Esophagus muscularis mucosa (tissue), 4 donors: ENCODE data around the gene HELZ. TPM values are rescaled to one million over a fixed set of nuclear protein-coding genes. Genes with fewer than 3 reads are reported as not detected.

Experiments
- DNase-seq: peaks from one replicate; pipeline ENCODE4 v3.0.0-alpha.2; 2017; ENCODE audit errors: extremely low spot score
- H3K27ac ChIP-seq, 4 donors: fragments of 200-600 bp; sonication (generic); replicated peaks in 1 of 4; 1 replicate in 3 of 4; 2 replicates in 1 of 4; pipeline ENCODE4 v1.5.1; 2016 to 2019; ENCODE audit warnings: mild to moderate bottlenecking in 1 of 4
- H3K27me3 ChIP-seq, 4 donors: fragments of 200-600 bp; sonication (generic); one replicate each; pipeline versions ENCODE4 v1.5.1 to v1.6.0; 2016 to 2019
- H3K36me3 ChIP-seq, 4 donors: fragments of 200-600 bp; sonication (generic); one replicate each; pipeline ENCODE4 v1.5.1; 2016 to 2019
- H3K4me1 ChIP-seq, 4 donors: fragments of 200-600 bp; sonication (generic); one replicate each; pipeline ENCODE4 v1.5.1; 2016 to 2019
- H3K4me3 ChIP-seq, 4 donors: fragments of 200-600 bp; sonication (generic); 1 replicate in 2 of 4; 2 replicates in 2 of 4; pipeline ENCODE4 v1.5.1; 2016 to 2019; ENCODE audit warnings: mild to moderate bottlenecking in 4 of 4, moderate library complexity in 1 of 4
- H3K9me3 ChIP-seq, 4 donors: fragments of 200-600 bp; sonication (generic); 1 replicate in 3 of 4; 2 replicates in 1 of 4; pipeline ENCODE4 v1.5.1; 2016 to 2019
- EP300 ChIP-seq: sonication (generic); formaldehyde crosslinking; IDR thresholded peaks from one replicate; pipeline ENCODE4 v1.6.1; 2017; ENCODE audit warnings: antibody characterized with exemption
- POLR2A ChIP-seq: fragments of 450-650 bp; IDR thresholded peaks from one replicate; pipeline ENCODE4 v1.6.1; 2017; ENCODE audit warnings: antibody characterized with exemption, moderate library complexity, mild to moderate bottlenecking, low read depth
- POLR2AphosphoS5 ChIP-seq, 2 donors: sonication (generic); formaldehyde crosslinking; IDR thresholded peaks; one replicate each; pipeline ENCODE4 v1.6.1; 2017; ENCODE audit warnings: antibody characterized with exemption in 2 of 2
- WGBS: methylation state at CpG from one replicate; pipeline ENCODE4 v1.1.5; 2018; 5-methylcytosine and 5-hydroxymethylcytosine counted together
- intact Hi-C: fragments of 100-400 bp; cut with DNase I; formaldehyde crosslinking; loops from one replicate; pipeline ENCODE4 v1.15.1; 2023
- total RNA-seq, 4 donors: library from RNA; depleted of rRNA; stranded (reverse); fragments of >200 nt; gene quantifications; one replicate each; pipeline versions ENCODE4 v1.1.0 to v1.2.1, GENCODE V29; 2016
- TF ChIP-seq, protein P1 (sequence below), 3 experiments: fragments of 200-600 bp in 2 of 3; fragments of 450-650 bp in 1 of 3; sonication (generic) in 2 of 3; IDR thresholded peaks; one replicate each; pipeline ENCODE4 v1.5.1; 2017 to 2019; ENCODE audit warnings: antibody characterized with exemption in 3 of 3, mild to moderate bottlenecking in 2 of 3, moderate library complexity in 1 of 3

HELZ gene
- total RNA-seq, 4 donors from 2014 or later: 35.0 to 62.3 (median 45.8) TPM

DNA sequence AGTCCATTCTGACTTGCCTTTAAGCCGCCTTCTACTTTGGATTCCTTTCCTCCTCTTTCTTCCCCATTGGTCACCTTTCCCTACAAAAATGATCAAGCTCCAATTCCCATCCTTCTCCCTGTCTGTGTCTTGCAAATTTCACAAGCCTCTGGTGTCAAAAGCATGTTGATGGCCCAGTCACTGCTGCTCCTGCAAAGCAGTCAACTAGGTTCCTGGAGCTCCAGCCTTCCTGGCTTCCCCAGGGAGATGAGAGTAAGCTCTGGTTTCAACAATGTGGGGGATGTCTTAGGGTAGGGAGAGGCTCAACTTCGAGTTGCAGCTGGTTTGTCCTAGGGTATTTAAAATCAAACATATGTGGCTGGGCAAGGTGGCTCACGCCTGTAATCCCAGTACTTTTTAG, 36.1 kb upstream of the HELZ start:
- TF ChIP-seq POLR2A (no peak), POLR2AphosphoS5 (IDR thresholded peaks at IDR 0.05) (no peak), EP300 (no peak)
- TF ChIP-seq, protein P1, sequence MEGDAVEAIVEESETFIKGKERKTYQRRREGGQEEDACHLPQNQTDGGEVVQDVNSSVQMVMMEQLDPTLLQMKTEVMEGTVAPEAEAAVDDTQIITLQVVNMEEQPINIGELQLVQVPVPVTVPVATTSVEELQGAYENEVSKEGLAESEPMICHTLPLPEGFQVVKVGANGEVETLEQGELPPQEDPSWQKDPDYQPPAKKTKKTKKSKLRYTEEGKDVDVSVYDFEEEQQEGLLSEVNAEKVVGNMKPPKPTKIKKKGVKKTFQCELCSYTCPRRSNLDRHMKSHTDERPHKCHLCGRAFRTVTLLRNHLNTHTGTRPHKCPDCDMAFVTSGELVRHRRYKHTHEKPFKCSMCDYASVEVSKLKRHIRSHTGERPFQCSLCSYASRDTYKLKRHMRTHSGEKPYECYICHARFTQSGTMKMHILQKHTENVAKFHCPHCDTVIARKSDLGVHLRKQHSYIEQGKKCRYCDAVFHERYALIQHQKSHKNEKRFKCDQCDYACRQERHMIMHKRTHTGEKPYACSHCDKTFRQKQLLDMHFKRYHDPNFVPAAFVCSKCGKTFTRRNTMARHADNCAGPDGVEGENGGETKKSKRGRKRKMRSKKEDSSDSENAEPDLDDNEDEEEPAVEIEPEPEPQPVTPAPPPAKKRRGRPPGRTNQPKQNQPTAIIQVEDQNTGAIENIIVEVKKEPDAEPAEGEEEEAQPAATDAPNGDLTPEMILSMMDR (IDR thresholded peaks at IDR 0.05): no peak
- 81% methylated on average over 3 of the region's 3 CpGs for WGBS
- DNase-seq: no peak
- Histone ChIP-seq H3K27me3 (no peaks in the 10 kb centered on the region), H3K9me3 (no peaks in the 10 kb centered on the region), H3K36me3 (no peaks in the 10 kb centered on the region), H3K27ac (no peak overlapping the region), H3K4me1 (peaks cover 0 to 4% (median 0%) of the 10 kb centered on the region in 4 donors), H3K4me3 (no peak overlapping the region)
- intact Hi-C loops: no loop called here

DNA sequence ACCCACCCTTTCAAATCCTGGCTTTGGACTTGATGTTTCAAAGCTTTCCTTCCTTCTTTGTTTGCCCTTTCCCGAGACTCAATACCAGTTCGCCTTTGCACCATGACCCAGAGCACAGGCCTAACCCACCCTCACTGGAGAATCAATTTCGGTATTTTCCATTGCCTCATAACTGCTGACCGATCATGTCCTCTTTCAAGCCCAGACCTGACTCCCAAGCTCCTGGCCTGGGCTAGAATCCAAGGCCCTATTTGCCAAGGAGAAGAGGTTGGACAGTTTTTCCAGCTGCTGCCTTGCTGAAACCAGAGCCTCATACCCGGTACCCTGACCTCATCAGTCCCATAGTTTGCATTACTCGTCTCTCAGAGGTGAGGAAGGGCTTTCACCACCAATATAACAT, 35.3 kb upstream of the HELZ start:
- Histone ChIP-seq H3K9me3 (no peaks in the 10 kb centered on the region), H3K4me3 (no peak overlapping the region), H3K27ac (no peak overlapping the region), H3K4me1 (peaks cover 0 to 4% (median 0%) of the 10 kb centered on the region in 4 donors), H3K36me3 (no peaks in the 10 kb centered on the region), H3K27me3 (no peaks in the 10 kb centered on the region)
- intact Hi-C loops: no loop called here
- DNase-seq: no peak
- TF ChIP-seq POLR2AphosphoS5 (IDR thresholded peaks at IDR 0.05) (no peak), EP300 (no peak), POLR2A (no peak)
- TF ChIP-seq, protein P1 (IDR thresholded peaks at IDR 0.05): no peak
- WGBS: 64% methylated on average over 6 of the region's 6 CpGs

GRCh38 chr17:67279115-67279514, 34.1 kb upstream of the HELZ start:
- H3K27ac ChIP-seq: no peak overlapping the region
- 81% methylated on average over 7 of the region's 7 CpGs for WGBS
- H3K27me3 ChIP-seq: no peaks in the 10 kb centered on the region
- TF ChIP-seq POLR2A (no peak), POLR2AphosphoS5 (IDR thresholded peaks at IDR 0.05) (no peak), EP300 (no peak)
- TF ChIP-seq, protein P1 (IDR thresholded peaks at IDR 0.05): no peak
- H3K4me1 ChIP-seq: peaks cover 0 to 4% (median 0%) of the 10 kb centered on the region in 4 donors
- H3K9me3 ChIP-seq: no peaks in the 10 kb centered on the region
- H3K36me3 ChIP-seq: no peaks in the 10 kb centered on the region
- no peak for DNase-seq
- H3K4me3 ChIP-seq: no peak overlapping the region
- intact Hi-C loops: no loop called here

- H3K36me3 ChIP-seq: no peaks in the 10 kb centered on the region
- WGBS: 87% methylated on average over 10 of the region's 10 CpGs
- DNase-seq: no peak
- H3K9me3 ChIP-seq: no peaks in the 10 kb centered on the region
- no peaks in the 10 kb centered on the region for H3K27me3 ChIP-seq
- intact Hi-C loops: no loop called here
- H3K4me1 ChIP-seq: no peaks in the 10 kb centered on the region
- no peak overlapping the region for H3K4me3 ChIP-seq
- no peak for TF ChIP-seq POLR2A
- TF ChIP-seq, protein P1 (IDR thresholded peaks at IDR 0.05): no peak
- no peak for TF ChIP-seq POLR2AphosphoS5 (IDR thresholded peaks at IDR 0.05)
- TF ChIP-seq EP300: no peak
- H3K27ac ChIP-seq: no peak overlapping the region
Measured at GRCh38 chr17:67278363-67278762, 33.4 kb upstream of the HELZ start.

DNA sequence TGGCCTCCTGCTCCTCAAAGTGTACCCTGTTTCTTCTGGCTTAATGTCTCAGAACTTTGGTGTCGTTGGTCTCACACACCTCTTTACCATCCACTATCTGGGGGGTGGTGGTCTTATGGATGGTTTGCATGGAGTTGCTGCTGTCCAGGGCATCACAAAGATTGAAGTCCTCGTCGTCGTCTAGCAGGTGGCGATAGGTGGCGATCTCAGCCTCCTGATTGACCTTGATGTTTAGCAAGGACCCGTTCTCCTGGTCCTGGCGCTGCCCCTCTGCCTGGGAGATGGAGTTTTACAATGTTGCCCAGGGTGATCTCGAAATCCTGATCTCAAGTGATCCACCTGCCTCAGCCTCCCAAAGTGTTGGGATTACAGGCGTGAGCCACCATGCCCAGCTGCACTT, 31.1 kb upstream of the HELZ start:
- Histone ChIP-seq H3K9me3 (no peaks in the 10 kb centered on the region), H3K27ac (no peak overlapping the region), H3K27me3 (no peaks in the 10 kb centered on the region), H3K4me3 (no peak overlapping the region), H3K4me1 (no peaks in the 10 kb centered on the region), H3K36me3 (no peaks in the 10 kb centered on the region)
- 48% methylated on average over 8 of the region's 10 CpGs for WGBS
- no peak for DNase-seq
- intact Hi-C loops: no loop called here
- TF ChIP-seq POLR2A (no peak), EP300 (no peak), POLR2AphosphoS5 (IDR thresholded peaks at IDR 0.05) (no peak)
- TF ChIP-seq, protein P1 (IDR thresholded peaks at IDR 0.05): no peak
